DOHH2 (cell line): Measurements from ENCODE around the gene KIFC1.

ENCODE experiments used
- EZH2phosphoT487 ChIP-seq: fragments of 200-600 bp; sonication (generic); IDR thresholded peaks from 2 replicates; pipeline ENCODE4 v1.6.1; 2017; ENCODE audit warnings: borderline replicate concordance, mild to moderate bottlenecking, antibody characterized with exemption, low read length, moderate library complexity, mixed read lengths
- TF ChIP-seq, protein P1 (sequence below): fragments of 200-600 bp; sonication (generic); IDR thresholded peaks from one replicate; pipeline ENCODE4 v1.5.1; 2014; ENCODE audit warnings: antibody characterized with exemption, mild to moderate bottlenecking, low read depth, low read length; ENCODE audit not compliant: poor library complexity, severe bottlenecking

- TF ChIP-seq, protein P1, sequence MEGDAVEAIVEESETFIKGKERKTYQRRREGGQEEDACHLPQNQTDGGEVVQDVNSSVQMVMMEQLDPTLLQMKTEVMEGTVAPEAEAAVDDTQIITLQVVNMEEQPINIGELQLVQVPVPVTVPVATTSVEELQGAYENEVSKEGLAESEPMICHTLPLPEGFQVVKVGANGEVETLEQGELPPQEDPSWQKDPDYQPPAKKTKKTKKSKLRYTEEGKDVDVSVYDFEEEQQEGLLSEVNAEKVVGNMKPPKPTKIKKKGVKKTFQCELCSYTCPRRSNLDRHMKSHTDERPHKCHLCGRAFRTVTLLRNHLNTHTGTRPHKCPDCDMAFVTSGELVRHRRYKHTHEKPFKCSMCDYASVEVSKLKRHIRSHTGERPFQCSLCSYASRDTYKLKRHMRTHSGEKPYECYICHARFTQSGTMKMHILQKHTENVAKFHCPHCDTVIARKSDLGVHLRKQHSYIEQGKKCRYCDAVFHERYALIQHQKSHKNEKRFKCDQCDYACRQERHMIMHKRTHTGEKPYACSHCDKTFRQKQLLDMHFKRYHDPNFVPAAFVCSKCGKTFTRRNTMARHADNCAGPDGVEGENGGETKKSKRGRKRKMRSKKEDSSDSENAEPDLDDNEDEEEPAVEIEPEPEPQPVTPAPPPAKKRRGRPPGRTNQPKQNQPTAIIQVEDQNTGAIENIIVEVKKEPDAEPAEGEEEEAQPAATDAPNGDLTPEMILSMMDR, result no peak
- no peak for TF ChIP-seq EZH2phosphoT487
Measured at GRCh38 chr6:33452496-33452895, 60.9 kb downstream of the KIFC1 start.
